A549 (cell line): Measurements from ENCODE around the gene ZNF710.

Experiments used
- ATOH8 ChIP-seq: fragments of 250-450 bp; sonication (Bioruptor Pico); IDR thresholded peaks from 2 replicates; pipeline ENCODE4 v1.5.0; 2020; ENCODE audit warnings: low read depth, mild to moderate bottlenecking, moderate library complexity
- BCL3 ChIP-seq: fragments of >200 bp; sonication (Bioruptor Twin); formaldehyde crosslinking; IDR thresholded peaks from 3 replicates; pipeline ENCODE4 v1.6.1; 2016
- CHD2 ChIP-seq: fragments of 150-350 bp; IDR thresholded peaks from 2 replicates; pipeline ENCODE4 v1.6.1; 2014; ENCODE audit warnings: low read length; ENCODE audit not compliant: partially characterized antibody
- CTCF ChIP-seq: fragments of >200 bp; sonication (Bioruptor Twin); formaldehyde crosslinking; IDR thresholded peaks from 3 replicates; pipeline ENCODE4 v1.5.1; 2016
- ELK1 ChIP-seq: fragments of 150-350 bp; IDR thresholded peaks from 2 replicates; pipeline ENCODE4 v1.6.1; 2014; ENCODE audit warnings: low read depth, mild to moderate bottlenecking, low read length
- GATA3 ChIP-seq: IDR thresholded peaks from 2 replicates; pipeline ENCODE4 v1.6.1; 2012; ENCODE audit warnings: borderline replicate concordance
- HMGXB4 ChIP-seq: fragments of 250-450 bp; sonication (Bioruptor Pico); IDR thresholded peaks from 2 replicates; pipeline ENCODE4 v1.5.0; 2021; ENCODE audit warnings: mild to moderate bottlenecking, moderate library complexity, borderline replicate concordance
- SMC3 ChIP-seq: fragments of >200 bp; sonication (Bioruptor Twin); formaldehyde crosslinking; IDR thresholded peaks from 3 replicates; pipeline ENCODE4 v1.6.1; 2018; ENCODE audit warnings: inconsistent platforms

GRCh38 chr15:90119367-90119766, 118.2 kb downstream of the ZNF710 start:
- TF ChIP-seq ELK1 (no peak), SMC3 (no peak), ATOH8 (CRISPR knock-in tag) (no peak), CHD2 (no peak), HMGXB4 (CRISPR knock-in tag) (no peak), CTCF (no peak), GATA3 (no peak), BCL3 (no peak)
